Subcutaneous abdominal adipose tissue (tissue), 5 donors: ENCODE measurements around the gene PPP1R12B.
A peak's percentile ranks its signal among the peaks of the same experiment; 100 is the strongest.

ENCODE experiments used
- H3K27ac ChIP-seq: one replicate; pipeline ENCODE4 v1.7.0; 2013; ENCODE audit warnings: low read depth, mild to moderate bottlenecking, inconsistent platforms, low read length, moderate library complexity
- H3K27me3 ChIP-seq, 5 donors: one replicate each; pipeline ENCODE4 v1.7.0; 2013; ENCODE audit warnings: low read length in 5 of 5, inconsistent platforms in 1 of 5; ENCODE audit not compliant: control insufficient read depth in 5 of 5, insufficient read depth in 4 of 5
- H3K36me3 ChIP-seq, 5 donors: one replicate each; pipeline ENCODE4 v1.7.0; 2013; ENCODE audit warnings: low read length in 5 of 5; ENCODE audit not compliant: control insufficient read depth in 5 of 5, insufficient read depth in 5 of 5
- H3K4me1 ChIP-seq, 5 donors: one replicate each; pipeline ENCODE4 v1.7.0; 2013; ENCODE audit warnings: low read length in 5 of 5, mild to moderate bottlenecking in 3 of 5, moderate library complexity in 1 of 5; ENCODE audit not compliant: control insufficient read depth in 5 of 5, insufficient read depth in 5 of 5
- H3K4me3 ChIP-seq, 5 donors: one replicate each; pipeline ENCODE4 v1.7.0; 2013; ENCODE audit warnings: low read length in 5 of 5, low read depth in 1 of 5
- H3K9ac ChIP-seq, 5 donors: one replicate each; pipeline ENCODE4 v1.7.0; 2013; ENCODE audit warnings: low read length in 5 of 5, mild to moderate bottlenecking in 4 of 5, moderate library complexity in 3 of 5
- H3K9me3 ChIP-seq, 5 donors: one replicate each; pipeline ENCODE4 v1.7.0; 2013; ENCODE audit warnings: low read length in 5 of 5; ENCODE audit not compliant: control insufficient read depth in 5 of 5
- donor health status: healthy.
- donor health status: healthy.
- donor health status: healthy.
- donor health status: healthy.
- donor health status: healthy.

Gene PPP1R12B

GRCh38 chr1:202569393-202570322 is 221.2 kb downstream of the PPP1R12B start:
- Histone ChIP-seq H3K4me1 (peaks cover 0 to 50% (median 41%) of the 10 kb centered on the region in 5 donors), H3K27ac (peak overlapping the region; percentile 74), H3K4me3 (no peak overlapping the region), H3K9ac (peak overlapping the region in 1 of 5 donors; percentile 1), H3K36me3 (peaks cover 11 to 38% (median 21%) of the 10 kb centered on the region in 5 donors), H3K27me3 (no peaks in the 10 kb centered on the region), H3K9me3 (no peaks in the 10 kb centered on the region)

- Histone ChIP-seq H3K9me3 (no peaks in the 10 kb centered on the region), H3K36me3 (peaks cover 13 to 51% (median 28%) of the 10 kb centered on the region in 5 donors), H3K4me1 (peaks cover 0 to 37% (median 30%) of the 10 kb centered on the region in 5 donors), H3K27me3 (no peaks in the 10 kb centered on the region), H3K4me3 (no peak overlapping the region), H3K27ac (no peak overlapping the region), H3K9ac (no peak overlapping the region)
Observed at GRCh38 chr1:202571719-202572339, 223.3 kb downstream of the PPP1R12B start.

GRCh38 chr1:202572867-202573266 is 224.4 kb downstream of the PPP1R12B start:
- H3K36me3 ChIP-seq, result peaks cover 10 to 49% (median 25%) of the 10 kb centered on the region in 5 donors
- H3K4me3 ChIP-seq, result no peak overlapping the region
- peaks cover 0 to 38% (median 35%) of the 10 kb centered on the region in 5 donors for H3K4me1 ChIP-seq
- H3K27ac ChIP-seq, result no peak overlapping the region
- H3K9me3 ChIP-seq, result no peaks in the 10 kb centered on the region
- no peak overlapping the region for H3K9ac ChIP-seq
- no peaks in the 10 kb centered on the region for H3K27me3 ChIP-seq

GRCh38 chr1:202575918-202576653 is 227.6 kb downstream of the PPP1R12B start:
- peaks cover 3 to 46% (median 44%) of the 10 kb centered on the region in 5 donors for H3K4me1 ChIP-seq
- H3K4me3 ChIP-seq, result no peak overlapping the region
- peak overlapping the region in 1 of 5 donors; percentile 4 for H3K9ac ChIP-seq
- no peaks in the 10 kb centered on the region for H3K9me3 ChIP-seq
- peak overlapping the region; percentile 55 for H3K27ac ChIP-seq
- peaks cover 9 to 42% (median 25%) of the 10 kb centered on the region in 5 donors for H3K36me3 ChIP-seq
- no peaks in the 10 kb centered on the region for H3K27me3 ChIP-seq

- no peaks in the 10 kb centered on the region for H3K27me3 ChIP-seq
- H3K4me1 ChIP-seq, result peaks cover 3 to 46% (median 44%) of the 10 kb centered on the region in 5 donors
- H3K9ac ChIP-seq, result no peak overlapping the region
- H3K36me3 ChIP-seq, result peaks cover 10 to 48% (median 29%) of the 10 kb centered on the region in 5 donors
- H3K9me3 ChIP-seq, result no peaks in the 10 kb centered on the region
- peak overlapping the region; percentile 55 for H3K27ac ChIP-seq
- no peak overlapping the region for H3K4me3 ChIP-seq
Observed at GRCh38 chr1:202576816-202577215, 228.3 kb downstream of the PPP1R12B start.

- Histone ChIP-seq H3K27me3 (no peaks in the 10 kb centered on the region), H3K4me1 (peaks cover 3 to 46% (median 44%) of the 10 kb centered on the region in 5 donors), H3K36me3 (peaks cover 15 to 49% (median 31%) of the 10 kb centered on the region in 5 donors), H3K4me3 (no peak overlapping the region), H3K27ac (peak overlapping the region; percentile 0), H3K9ac (no peak overlapping the region), H3K9me3 (no peaks in the 10 kb centered on the region)
Observed at GRCh38 chr1:202577381-202577780, 228.9 kb downstream of the PPP1R12B start.

GRCh38 chr1:202578001-202578504 is 229.6 kb downstream of the PPP1R12B start:
- Histone ChIP-seq H3K27ac (no peak overlapping the region), H3K27me3 (no peaks in the 10 kb centered on the region), H3K4me3 (no peak overlapping the region), H3K4me1 (peaks cover 3 to 46% (median 44%) of the 10 kb centered on the region in 5 donors), H3K9me3 (no peaks in the 10 kb centered on the region), H3K36me3 (peaks cover 16 to 42% (median 28%) of the 10 kb centered on the region in 5 donors), H3K9ac (no peak overlapping the region)

GRCh38 chr1:202578565-202578964 is 230.1 kb downstream of the PPP1R12B start:
- Histone ChIP-seq H3K27me3 (no peaks in the 10 kb centered on the region), H3K27ac (no peak overlapping the region), H3K4me1 (peaks cover 3 to 46% (median 44%) of the 10 kb centered on the region in 5 donors), H3K9me3 (no peaks in the 10 kb centered on the region), H3K4me3 (no peak overlapping the region), H3K36me3 (peaks cover 20 to 39% (median 29%) of the 10 kb centered on the region in 5 donors), H3K9ac (no peak overlapping the region)

- Histone ChIP-seq H3K9ac (no peak overlapping the region), H3K27me3 (no peaks in the 10 kb centered on the region), H3K4me3 (no peak overlapping the region), H3K27ac (peak overlapping the region; percentile 13), H3K36me3 (peaks cover 17 to 42% (median 28%) of the 10 kb centered on the region in 5 donors), H3K4me1 (peaks cover 3 to 46% (median 44%) of the 10 kb centered on the region in 5 donors), H3K9me3 (no peaks in the 10 kb centered on the region)
Observed at GRCh38 chr1:202579806-202580205, 231.3 kb downstream of the PPP1R12B start.
